Trophoblast cell (in vitro differentiated cells and primary cell): ENCODE data around the gene SDHB.

Experiments
- DNase-seq, 2 donors: peaks; one replicate each; pipeline ENCODE4 v3.0.0-alpha.2; 2016
- H2AFZ ChIP-seq: 2 replicates; pipeline ENCODE4 v1.6.1; 2013; ENCODE audit warnings: low read length, moderate library complexity, mild to moderate bottlenecking; ENCODE audit not compliant: insufficient read depth, poor library complexity
- H2AK5ac ChIP-seq: 2 replicates; pipeline ENCODE4 v1.6.1; 2013; ENCODE audit warnings: mild to moderate bottlenecking, low read length
- H2BK120ac ChIP-seq: 2 replicates; pipeline ENCODE4 v1.6.1; 2013; ENCODE audit warnings: low read length, mild to moderate bottlenecking, moderate library complexity; ENCODE audit not compliant: insufficient read depth, poor library complexity
- H2BK12ac ChIP-seq: 2 replicates; pipeline ENCODE4 v1.6.1; 2013; ENCODE audit warnings: mild to moderate bottlenecking, low read length, moderate library complexity
- H2BK5ac ChIP-seq: 2 replicates; pipeline ENCODE4 v1.6.1; 2013; ENCODE audit warnings: low read length, low read depth, moderate library complexity, mild to moderate bottlenecking; ENCODE audit not compliant: poor library complexity
- H3K14ac ChIP-seq: 2 replicates; pipeline ENCODE4 v1.6.1; 2013; ENCODE audit warnings: mild to moderate bottlenecking, low read length
- H3K18ac ChIP-seq: 2 replicates; pipeline ENCODE4 v1.6.1; 2013; ENCODE audit warnings: mild to moderate bottlenecking, low read length
- H3K23ac ChIP-seq: 2 replicates; pipeline ENCODE4 v1.6.1; 2013; ENCODE audit warnings: low read length
- H3K27ac ChIP-seq: 2 replicates; pipeline ENCODE4 v1.5.1; 2013; ENCODE audit warnings: low read depth, mild to moderate bottlenecking, inconsistent platforms, low read length, moderate library complexity
- H3K27me3 ChIP-seq: 2 replicates; pipeline ENCODE4 v1.6.1; 2013; ENCODE audit warnings: inconsistent platforms, mild to moderate bottlenecking, low read length, moderate library complexity; ENCODE audit not compliant: insufficient read depth
- H3K36me3 ChIP-seq, 2 experiments: 1 replicate in 1 of 2; 2 replicates in 1 of 2; pipeline ENCODE4 v1.6.1; 2013; ENCODE audit warnings: low read length in 2 of 2, mild to moderate bottlenecking in 2 of 2, moderate library complexity in 1 of 2; ENCODE audit not compliant: insufficient read depth in 2 of 2, control insufficient read depth in 1 of 2
- H3K4ac ChIP-seq: 2 replicates; pipeline ENCODE4 v1.6.1; 2013; ENCODE audit warnings: low read depth, mild to moderate bottlenecking, low read length, moderate library complexity
- H3K4me1 ChIP-seq, 2 experiments: 1 replicate in 1 of 2; 2 replicates in 1 of 2; pipeline ENCODE4 v1.6.1; 2013; ENCODE audit warnings: low read length in 2 of 2, mild to moderate bottlenecking in 2 of 2, moderate library complexity in 1 of 2; ENCODE audit not compliant: insufficient read depth in 2 of 2, control insufficient read depth in 1 of 2
- H3K4me2 ChIP-seq: 2 replicates; pipeline ENCODE4 v1.6.1; 2013; ENCODE audit warnings: inconsistent platforms, mild to moderate bottlenecking, low read length, moderate library complexity
- H3K4me3 ChIP-seq: 2 replicates; pipeline ENCODE4 v1.5.1; 2013; ENCODE audit warnings: mild to moderate bottlenecking, low read depth, low read length, inconsistent platforms
- H3K79me1 ChIP-seq: one replicate; pipeline ENCODE4 v1.6.1; 2013; ENCODE audit warnings: low read length
- H3K79me2 ChIP-seq: 2 replicates; pipeline ENCODE4 v1.6.1; 2013; ENCODE audit warnings: low read length, mild to moderate bottlenecking; ENCODE audit not compliant: control insufficient read depth, insufficient read depth, poor library complexity
- H3K9ac ChIP-seq: 2 replicates; pipeline ENCODE4 v1.6.1; 2013; ENCODE audit warnings: mild to moderate bottlenecking, low read length
- H3K9me3 ChIP-seq: 2 replicates; pipeline ENCODE4 v1.6.1; 2013; ENCODE audit warnings: low read depth, mild to moderate bottlenecking, control low read depth, inconsistent platforms, low read length; ENCODE audit not compliant: insufficient read depth
- H4K12ac ChIP-seq: 2 replicates; pipeline ENCODE4 v1.6.1; 2013; ENCODE audit warnings: low read depth, mild to moderate bottlenecking, low read length, moderate library complexity
- H4K8ac ChIP-seq: 2 replicates; pipeline ENCODE4 v1.6.1; 2013; ENCODE audit warnings: low read depth, mild to moderate bottlenecking, low read length, moderate library complexity
- H4K91ac ChIP-seq: one replicate; pipeline ENCODE4 v1.6.1; 2013; ENCODE audit warnings: low read depth, mild to moderate bottlenecking, low read length, moderate library complexity
- WGBS: extraction: QIAGEN DNeasy Blood & Tissue Kit; methylation state at CpG from one replicate; pipeline ENCODE4 v1.1.7; 2013; ENCODE audit warnings: missing lambda C conversion rate; ENCODE audit not compliant: insufficient read length, insufficient coverage; ENCODE audit errors: extremely low coverage; 5-methylcytosine and 5-hydroxymethylcytosine counted together

Gene SDHB

DNA sequence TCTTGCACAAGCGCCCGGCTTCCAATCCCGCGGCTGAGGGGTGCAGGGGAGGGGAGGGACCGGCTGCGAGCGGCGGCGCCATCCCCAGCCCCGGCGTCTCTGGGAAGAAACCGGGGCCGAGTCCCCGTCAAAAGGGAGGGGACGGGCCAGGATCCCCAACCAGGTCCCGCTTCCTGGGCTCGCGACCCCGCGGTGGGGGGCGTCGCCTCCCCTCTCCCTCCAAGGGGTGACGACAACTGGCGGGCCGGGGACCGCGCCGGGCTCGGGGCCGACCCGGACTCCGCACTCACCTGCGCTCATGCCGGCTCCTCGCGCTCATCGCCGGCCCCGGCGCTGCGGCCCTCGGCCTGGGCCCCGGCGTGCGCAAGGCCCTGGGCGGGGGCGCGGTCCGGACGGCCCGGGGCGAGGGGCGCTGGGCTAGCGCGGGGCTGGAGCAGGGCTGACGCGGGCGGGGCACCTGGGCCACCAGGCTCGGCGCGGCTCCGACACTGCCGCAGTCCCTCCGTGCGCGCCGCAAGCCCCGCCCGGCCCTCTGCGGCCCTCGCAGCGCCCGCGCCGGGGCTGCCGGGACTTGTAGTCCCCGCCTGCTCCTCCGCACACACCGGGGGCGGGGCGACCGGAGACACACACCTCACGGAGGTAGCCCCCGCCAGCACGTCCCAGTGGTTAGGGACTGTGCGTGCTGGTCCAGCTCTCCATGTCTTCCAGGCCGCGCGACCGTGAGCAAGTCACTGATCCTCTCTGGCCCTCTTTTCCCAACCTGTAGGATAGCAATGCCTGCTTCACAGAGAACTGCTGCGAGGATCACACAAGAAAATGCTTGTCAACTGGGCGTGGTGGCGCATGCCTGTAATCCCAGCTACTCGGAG, 42.2 kb downstream of the SDHB start, which contains the start of gene ATP13A2:
Gene ATP13A2 (minus strand): TSS at position 490 of the 869 bp plus-strand sequence. CDS start 190 bp downstream, at position 300.
- peak; percentile 93 for DNase-seq
- H3K14ac ChIP-seq = peak within 1 kb of the TSS; percentile 76
- no peaks in the 10 kb centered on the region for H3K79me2 ChIP-seq
- H3K4me3 ChIP-seq = peak within 1 kb of the TSS; percentile 87
- H2AK5ac ChIP-seq = peak within 1 kb of the TSS; percentile 13
- H3K18ac ChIP-seq = peak within 1 kb of the TSS; percentile 91
- H3K79me1 ChIP-seq = peaks cover 14% of the 10 kb centered on the region
- no CpG with 5 or more reads among the region's 94 CpGs for WGBS
- no peak within 1 kb of the TSS for H3K23ac ChIP-seq
- peak within 1 kb of the TSS; percentile 37 for H2BK12ac ChIP-seq
- H3K9ac ChIP-seq = peak within 1 kb of the TSS; percentile 75
- no peak within 1 kb of the TSS for H3K27ac ChIP-seq
- H3K4ac ChIP-seq = peak within 1 kb of the TSS; percentile 49
- H3K4me1 ChIP-seq = peaks cover 21 to 29% of the 10 kb centered on the region in 2 experiments
- H2BK120ac ChIP-seq = peak within 1 kb of the TSS; percentile 57
- no peaks in the 10 kb centered on the region for H3K27me3 ChIP-seq
- H2AFZ ChIP-seq = peak within 1 kb of the TSS; percentile 58
- H4K12ac ChIP-seq = peak within 1 kb of the TSS; percentile 38
- H4K8ac ChIP-seq = peak within 1 kb of the TSS; percentile 63
- H3K4me2 ChIP-seq = peak within 1 kb of the TSS; percentile 94
- H2BK5ac ChIP-seq = peak within 1 kb of the TSS; percentile 33
- no peaks in the 10 kb centered on the region for H3K36me3 ChIP-seq
- H4K91ac ChIP-seq = peak within 1 kb of the TSS; percentile 64
- no peaks in the 10 kb centered on the region for H3K9me3 ChIP-seq

DNA sequence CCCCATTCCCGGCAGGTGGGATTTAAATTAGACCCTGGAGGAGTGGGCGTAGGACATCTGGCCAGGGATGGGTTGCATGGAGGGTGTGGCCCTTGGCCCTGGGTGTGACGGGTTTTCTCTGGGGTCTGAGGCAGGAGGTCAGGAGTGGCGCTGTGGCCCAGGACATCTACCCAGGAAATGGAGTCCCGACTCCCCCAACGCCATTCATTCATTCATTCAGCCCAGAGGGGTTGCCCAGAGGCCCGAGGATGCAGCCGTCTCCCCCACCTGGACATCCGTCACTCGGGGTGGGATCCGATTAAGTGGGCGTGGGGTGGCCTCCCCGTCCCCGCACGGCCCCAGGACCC, 42.8 kb downstream of the SDHB start:
- H3K14ac ChIP-seq = peak overlapping the region; percentile 76
- H3K4me3 ChIP-seq = peak overlapping the region; percentile 87
- H4K8ac ChIP-seq = peak overlapping the region; percentile 63
- no peak overlapping the region for H3K27ac ChIP-seq
- H2BK5ac ChIP-seq = peak overlapping the region; percentile 33
- no peak overlapping the region for H2BK120ac ChIP-seq
- H3K18ac ChIP-seq = peak overlapping the region; percentile 91
- H3K79me1 ChIP-seq = peaks cover 9% of the 10 kb centered on the region
- H3K9me3 ChIP-seq = no peaks in the 10 kb centered on the region
- H3K4ac ChIP-seq = peak overlapping the region; percentile 49
- H3K9ac ChIP-seq = peak overlapping the region; percentile 75
- H4K91ac ChIP-seq = peak overlapping the region; percentile 64
- peak overlapping the region; percentile 10 for H2BK12ac ChIP-seq
- peak overlapping the region; percentile 38 for H4K12ac ChIP-seq
- H3K27me3 ChIP-seq = no peaks in the 10 kb centered on the region
- no peaks in the 10 kb centered on the region for H3K36me3 ChIP-seq
- peaks cover 17 to 24% of the 10 kb centered on the region in 2 experiments for H3K4me1 ChIP-seq
- peak overlapping the region; percentile 94 for H3K4me2 ChIP-seq
- no peak overlapping the region for H3K23ac ChIP-seq
- no CpG with 5 or more reads among the region's 15 CpGs for WGBS
- H3K79me2 ChIP-seq = no peaks in the 10 kb centered on the region
- no peak for DNase-seq
- peak overlapping the region; percentile 58 for H2AFZ ChIP-seq
- H2AK5ac ChIP-seq = peak overlapping the region; percentile 9

DNA sequence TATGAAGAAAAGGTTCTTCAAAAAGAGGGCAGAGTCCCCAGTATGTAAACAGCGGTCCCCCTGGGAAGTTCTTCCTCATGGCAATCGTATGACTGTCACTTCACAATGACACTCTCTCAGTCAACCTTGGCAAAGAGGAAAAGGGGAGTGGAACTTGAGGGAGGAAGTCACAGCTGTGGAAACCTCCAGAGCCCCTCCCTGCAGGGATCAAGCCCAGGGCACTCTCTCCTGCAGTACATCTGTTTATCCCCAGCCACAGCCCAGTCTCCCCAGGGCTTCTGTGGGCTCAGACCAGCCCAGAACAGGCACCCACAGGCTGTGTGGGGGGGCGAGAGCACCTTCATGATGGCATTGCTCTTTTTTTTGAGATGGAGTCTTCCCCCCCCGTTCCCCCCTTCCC, 44.1 kb downstream of the SDHB start:
- H3K27me3 ChIP-seq = no peaks in the 10 kb centered on the region

DNA sequence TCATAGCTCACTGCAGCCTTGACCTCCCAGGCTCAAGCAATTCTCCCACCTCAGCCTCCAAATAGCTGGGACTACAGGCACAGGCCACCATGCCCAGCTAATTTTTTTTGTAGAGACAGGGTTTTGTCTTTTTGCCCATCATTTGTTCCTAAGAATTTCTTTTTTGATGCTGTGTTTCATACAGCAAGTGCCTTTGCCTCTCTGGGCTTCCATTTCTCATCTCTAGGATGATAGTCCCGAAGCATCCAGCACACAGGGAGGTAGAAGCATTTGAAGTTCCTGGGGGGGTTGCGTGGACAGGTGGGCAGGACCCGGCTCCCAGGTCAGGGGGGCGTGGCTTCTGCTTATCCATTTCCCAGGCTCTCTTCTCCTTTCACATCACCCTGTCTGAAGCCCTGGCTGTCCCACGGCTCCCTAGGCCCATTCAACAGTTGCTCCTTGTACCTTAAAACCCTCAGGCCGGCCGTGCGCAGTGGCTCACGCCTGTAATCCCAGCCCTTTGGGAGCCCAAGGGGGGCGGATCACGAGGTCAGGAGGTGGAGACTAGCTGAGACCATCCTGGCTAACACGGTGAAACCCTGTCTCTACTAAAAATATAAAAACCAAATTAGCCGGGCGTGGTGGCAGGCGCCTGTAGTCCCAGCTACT, 45.5 kb downstream of the SDHB start:
- Histone ChIP-seq H3K27me3 (no peaks in the 10 kb centered on the region), H3K4me2 (no peak overlapping the region), H4K91ac (no peak overlapping the region), H3K79me2 (no peaks in the 10 kb centered on the region), H3K4me1 (peaks cover 12 to 14% of the 10 kb centered on the region in 2 experiments), H2BK12ac (no peak overlapping the region), H2AK5ac (no peak overlapping the region), H3K4me3 (no peak overlapping the region), H3K9me3 (no peaks in the 10 kb centered on the region), H3K18ac (no peak overlapping the region), H3K36me3 (peaks cover 18 to 19% of the 10 kb centered on the region in 2 experiments), H3K4ac (no peak overlapping the region), H3K14ac (no peak overlapping the region), H4K12ac (no peak overlapping the region), H3K27ac (no peak overlapping the region), H2BK120ac (no peak overlapping the region), H2BK5ac (no peak overlapping the region), H3K79me1 (peaks cover 5% of the 10 kb centered on the region), H3K9ac (no peak overlapping the region), H2AFZ (no peak overlapping the region), H4K8ac (no peak overlapping the region), H3K23ac (no peak overlapping the region)
- no CpG with 5 or more reads among the region's 15 CpGs for WGBS
- no peak for DNase-seq

More for the DNA sequence above, 44.1 kb downstream of the SDHB start:
- Histone ChIP-seq H3K4ac (no peak overlapping the region), H4K8ac (no peak overlapping the region), H3K9me3 (no peaks in the 10 kb centered on the region), H3K79me1 (peaks cover 7% of the 10 kb centered on the region), H3K23ac (no peak overlapping the region), H2BK120ac (no peak overlapping the region), H3K27ac (no peak overlapping the region), H3K36me3 (peaks cover 9 to 10% of the 10 kb centered on the region in 2 experiments), H3K4me2 (no peak overlapping the region), H4K91ac (no peak overlapping the region), H3K4me3 (no peak overlapping the region), H2BK12ac (no peak overlapping the region), H4K12ac (no peak overlapping the region), H3K4me1 (peaks cover 12 to 18% of the 10 kb centered on the region in 2 experiments), H2BK5ac (no peak overlapping the region), H2AFZ (no peak overlapping the region), H3K14ac (no peak overlapping the region), H3K79me2 (no peaks in the 10 kb centered on the region), H3K18ac (no peak overlapping the region), H3K9ac (no peak overlapping the region), H2AK5ac (no peak overlapping the region)
- DNase-seq = no peak
- no CpG with 5 or more reads among the region's 4 CpGs for WGBS
